ENCODE data around the gene HOXA13.

The HOXA13 gene

DNA sequence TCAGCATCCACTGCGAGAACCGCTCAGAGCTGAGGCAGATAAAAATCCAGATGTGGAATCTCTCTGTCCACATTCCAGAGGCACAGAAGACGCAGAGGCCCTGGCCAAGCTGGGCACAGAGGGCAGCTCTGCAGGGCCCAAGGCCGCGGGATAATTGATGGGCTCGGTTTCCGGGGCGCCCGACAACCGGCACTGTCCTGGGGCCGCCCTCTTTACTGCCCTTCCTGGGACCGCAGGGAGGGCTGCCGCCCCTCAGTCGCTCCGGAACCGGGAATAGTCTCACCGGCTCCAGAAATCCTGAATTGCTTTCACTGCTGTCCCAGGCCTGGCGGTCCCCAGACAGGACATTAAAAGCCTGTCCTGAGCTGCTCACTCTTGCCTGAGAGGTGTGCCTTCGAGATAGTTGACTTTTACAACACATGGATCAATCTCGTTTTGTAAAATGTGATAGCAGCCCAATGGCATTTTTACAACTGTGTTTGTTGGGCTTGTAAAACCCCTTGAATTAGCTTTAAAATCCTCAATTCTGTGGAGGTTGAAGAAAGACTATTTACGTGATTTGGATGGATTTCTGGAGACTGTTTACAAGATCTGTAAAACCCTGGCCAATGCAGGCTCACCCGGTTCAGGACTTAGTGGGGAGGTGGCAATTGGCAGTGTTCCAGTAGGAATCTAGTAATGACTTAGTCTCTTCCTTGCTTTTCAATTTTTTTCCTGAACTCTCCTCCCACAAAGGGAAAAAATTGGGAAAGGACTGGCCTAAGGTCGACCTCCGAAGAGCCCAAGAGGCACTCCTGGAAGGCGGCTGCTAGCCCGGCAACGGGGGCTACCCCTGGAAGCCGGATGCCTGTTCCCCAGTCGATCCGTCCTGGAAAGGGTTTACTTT is 50.9 kb downstream of the HOXA13 start:
- Mint-ChIP-seq H3K27ac (peak overlapping the region; percentile 97 to 100 (median 99)), H3K27me3 (ENCODE audit: low read depth) (no peaks in the 10 kb centered on the region), H3K9me3 (no peaks in the 10 kb centered on the region), H3K36me3 (ENCODE audit: low read depth) (peaks cover 68% of the 10 kb centered on the region), H3K4me1 (peaks cover 60% of the 10 kb centered on the region), H3K4me3 (peak overlapping the region; percentile 95 to 98 (median 96))
- TF ChIP-seq, protein P1, sequence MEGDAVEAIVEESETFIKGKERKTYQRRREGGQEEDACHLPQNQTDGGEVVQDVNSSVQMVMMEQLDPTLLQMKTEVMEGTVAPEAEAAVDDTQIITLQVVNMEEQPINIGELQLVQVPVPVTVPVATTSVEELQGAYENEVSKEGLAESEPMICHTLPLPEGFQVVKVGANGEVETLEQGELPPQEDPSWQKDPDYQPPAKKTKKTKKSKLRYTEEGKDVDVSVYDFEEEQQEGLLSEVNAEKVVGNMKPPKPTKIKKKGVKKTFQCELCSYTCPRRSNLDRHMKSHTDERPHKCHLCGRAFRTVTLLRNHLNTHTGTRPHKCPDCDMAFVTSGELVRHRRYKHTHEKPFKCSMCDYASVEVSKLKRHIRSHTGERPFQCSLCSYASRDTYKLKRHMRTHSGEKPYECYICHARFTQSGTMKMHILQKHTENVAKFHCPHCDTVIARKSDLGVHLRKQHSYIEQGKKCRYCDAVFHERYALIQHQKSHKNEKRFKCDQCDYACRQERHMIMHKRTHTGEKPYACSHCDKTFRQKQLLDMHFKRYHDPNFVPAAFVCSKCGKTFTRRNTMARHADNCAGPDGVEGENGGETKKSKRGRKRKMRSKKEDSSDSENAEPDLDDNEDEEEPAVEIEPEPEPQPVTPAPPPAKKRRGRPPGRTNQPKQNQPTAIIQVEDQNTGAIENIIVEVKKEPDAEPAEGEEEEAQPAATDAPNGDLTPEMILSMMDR (IDR thresholded peaks at IDR 0.05; ENCODE audit: unreplicated experiment in 3 of 3) = no peak

DNA sequence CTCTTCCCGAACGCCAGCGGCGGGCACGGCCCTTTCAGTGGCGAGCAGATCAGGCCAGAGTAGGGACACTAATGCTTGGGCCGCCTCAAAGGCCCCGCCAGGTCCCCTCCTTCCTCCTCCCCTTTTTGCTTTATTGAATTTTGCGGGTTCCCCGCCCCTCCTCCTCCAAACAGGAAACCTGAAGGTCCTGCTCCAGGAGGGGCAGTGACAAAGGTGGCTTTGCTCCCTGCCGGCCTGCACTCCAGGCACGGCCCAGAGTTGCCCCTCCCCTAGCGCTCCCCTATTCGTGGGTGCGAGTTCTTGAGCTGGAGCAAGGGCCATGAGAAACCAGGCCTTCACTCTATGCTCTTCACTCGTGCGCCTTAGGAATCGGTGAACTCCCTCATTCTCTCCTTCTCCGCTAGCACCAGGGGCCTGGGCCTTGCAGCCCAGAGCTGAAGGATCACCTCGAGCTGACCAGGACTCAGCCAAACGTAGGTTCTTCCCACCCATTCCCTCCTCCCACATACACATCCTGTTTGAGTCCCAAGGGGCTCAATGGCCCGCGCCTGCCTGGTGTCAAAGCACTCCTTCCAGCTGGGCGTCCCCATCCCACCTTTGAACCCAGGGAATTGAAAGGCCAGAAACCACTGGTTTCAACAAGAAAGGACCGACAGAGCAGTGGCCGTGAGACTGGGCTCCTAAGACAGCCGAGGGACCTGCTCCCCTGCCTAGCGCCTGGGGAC is 51.7 kb downstream of the HOXA13 start:
- H3K4me1 Mint-ChIP-seq = peaks cover 59% of the 10 kb centered on the region
- no peaks in the 10 kb centered on the region for H3K27me3 Mint-ChIP-seq (ENCODE audit: low read depth)
- H3K4me3 Mint-ChIP-seq = peak overlapping the region; percentile 95 to 98 (median 96)
- peak overlapping the region; percentile 97 to 100 (median 99) for H3K27ac Mint-ChIP-seq
- TF ChIP-seq, protein P1 (IDR thresholded peaks at IDR 0.05; ENCODE audit: unreplicated experiment in 3 of 3) = no peak
- H3K36me3 Mint-ChIP-seq (ENCODE audit: low read depth) = peaks cover 71% of the 10 kb centered on the region
- H3K9me3 Mint-ChIP-seq = no peaks in the 10 kb centered on the region

DNA sequence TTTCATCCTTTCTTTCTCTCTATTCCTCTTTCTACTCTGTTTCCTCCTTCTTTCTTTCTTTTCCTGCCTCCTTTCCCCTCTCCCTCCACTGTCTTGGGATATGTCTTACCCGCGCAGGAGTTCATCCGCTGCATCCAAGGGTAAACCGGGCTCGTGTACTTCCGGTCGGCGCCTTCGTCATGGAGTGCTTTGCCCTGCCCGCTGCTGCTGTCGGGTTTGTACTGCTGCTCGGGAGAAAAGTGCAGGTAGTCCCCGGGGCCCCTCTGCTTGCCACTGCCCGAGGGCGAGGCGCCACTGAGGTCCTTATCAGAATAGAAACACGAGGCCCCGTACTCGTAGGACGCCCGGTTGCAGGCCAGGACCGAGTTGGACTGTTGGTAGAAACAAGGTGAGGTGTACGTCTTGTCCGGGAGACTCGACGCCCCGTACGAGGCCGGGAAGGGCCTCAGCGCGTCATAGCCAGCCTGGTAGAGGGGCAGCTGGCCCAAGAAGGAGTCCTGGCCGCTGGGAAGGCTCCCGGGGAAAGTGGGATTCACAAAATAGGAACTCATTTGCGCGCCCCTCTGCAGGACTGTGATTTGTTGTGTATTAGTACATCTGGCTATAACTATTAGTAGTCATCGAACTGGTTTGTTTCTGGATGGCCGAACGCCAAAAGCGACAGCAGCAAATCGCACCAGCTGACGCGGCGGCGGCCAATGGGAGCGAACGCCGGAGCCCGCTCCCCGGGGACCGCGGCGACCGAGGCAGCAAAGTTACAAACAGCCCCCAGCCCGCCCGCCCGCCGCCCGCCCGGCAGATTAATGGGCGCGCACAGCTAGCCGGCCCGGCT is 52.5 kb downstream of the HOXA13 start, which contains the start of gene HOXA6:
Gene HOXA6, minus strand, starts transcription at position 576 of the 832 bp plus-strand sequence. Its CDS starts 25 bp downstream, at position 551.
- TF ChIP-seq, protein P1 (IDR thresholded peaks at IDR 0.05; ENCODE audit: unreplicated experiment in 3 of 3) = no peak
- peaks cover 3% of the 10 kb centered on the region for H3K27me3 Mint-ChIP-seq (ENCODE audit: low read depth)
- peaks cover 57% of the 10 kb centered on the region for H3K4me1 Mint-ChIP-seq
- peak within 1 kb of the TSS; percentile 97 to 100 (median 99) for H3K27ac Mint-ChIP-seq
- H3K36me3 Mint-ChIP-seq (ENCODE audit: low read depth) = peaks cover 77% of the 10 kb centered on the region
- peak within 1 kb of the TSS; percentile 95 to 98 (median 96) for H3K4me3 Mint-ChIP-seq
- H3K9me3 Mint-ChIP-seq = no peaks in the 10 kb centered on the region

DNA sequence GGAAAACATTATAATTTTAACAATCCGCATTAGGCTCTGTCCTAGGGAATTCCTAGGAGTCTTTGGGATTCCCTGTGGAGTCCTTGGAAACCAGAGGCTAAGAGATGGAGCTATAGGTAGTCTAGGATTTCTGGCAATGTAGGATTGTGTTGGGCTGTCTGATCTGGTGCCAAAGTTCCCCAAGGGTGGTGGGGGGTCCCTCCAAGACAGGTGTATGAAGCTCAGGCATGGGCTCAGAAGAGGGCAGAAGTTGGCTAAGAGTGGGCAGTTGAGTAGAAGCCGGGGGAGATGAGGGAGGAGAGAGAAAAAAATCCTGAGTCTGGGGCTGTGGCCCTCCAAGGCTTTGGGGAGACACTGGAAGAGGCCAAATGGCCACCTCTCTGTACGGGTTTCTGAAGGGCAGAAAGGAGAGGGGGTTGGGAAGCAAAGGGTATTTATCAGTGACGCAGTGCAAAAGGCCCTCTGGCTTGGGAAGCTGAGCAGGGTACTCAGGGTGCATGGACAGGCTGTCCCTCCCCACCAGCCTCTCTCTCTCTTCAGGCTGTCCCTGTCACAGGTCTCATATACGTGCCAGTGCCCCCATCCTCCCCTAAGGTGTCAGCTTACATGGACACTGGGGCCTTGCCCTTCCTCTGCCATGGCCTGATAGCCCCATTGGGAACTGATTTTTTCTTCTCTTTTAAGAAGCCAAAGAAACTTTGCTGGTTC is 53.2 kb downstream of the HOXA13 start:
- H3K4me3 Mint-ChIP-seq = peak overlapping the region; percentile 95 to 98 (median 96)
- peaks cover 8% of the 10 kb centered on the region for H3K27me3 Mint-ChIP-seq (ENCODE audit: low read depth)
- peak overlapping the region; percentile 97 to 100 (median 99) for H3K27ac Mint-ChIP-seq

More for the DNA sequence above, 53.2 kb downstream of the HOXA13 start:
- TF ChIP-seq, protein P1 (IDR thresholded peaks at IDR 0.05; ENCODE audit: unreplicated experiment in 3 of 3) = no peak
- H3K4me1 Mint-ChIP-seq = peaks cover 61% of the 10 kb centered on the region
- no peaks in the 10 kb centered on the region for H3K9me3 Mint-ChIP-seq
- H3K36me3 Mint-ChIP-seq (ENCODE audit: low read depth) = peaks cover 82% of the 10 kb centered on the region

Data from nephron (organoid).